ENCODE results near the gene CIZ1.

CIZ1 gene

DNA sequence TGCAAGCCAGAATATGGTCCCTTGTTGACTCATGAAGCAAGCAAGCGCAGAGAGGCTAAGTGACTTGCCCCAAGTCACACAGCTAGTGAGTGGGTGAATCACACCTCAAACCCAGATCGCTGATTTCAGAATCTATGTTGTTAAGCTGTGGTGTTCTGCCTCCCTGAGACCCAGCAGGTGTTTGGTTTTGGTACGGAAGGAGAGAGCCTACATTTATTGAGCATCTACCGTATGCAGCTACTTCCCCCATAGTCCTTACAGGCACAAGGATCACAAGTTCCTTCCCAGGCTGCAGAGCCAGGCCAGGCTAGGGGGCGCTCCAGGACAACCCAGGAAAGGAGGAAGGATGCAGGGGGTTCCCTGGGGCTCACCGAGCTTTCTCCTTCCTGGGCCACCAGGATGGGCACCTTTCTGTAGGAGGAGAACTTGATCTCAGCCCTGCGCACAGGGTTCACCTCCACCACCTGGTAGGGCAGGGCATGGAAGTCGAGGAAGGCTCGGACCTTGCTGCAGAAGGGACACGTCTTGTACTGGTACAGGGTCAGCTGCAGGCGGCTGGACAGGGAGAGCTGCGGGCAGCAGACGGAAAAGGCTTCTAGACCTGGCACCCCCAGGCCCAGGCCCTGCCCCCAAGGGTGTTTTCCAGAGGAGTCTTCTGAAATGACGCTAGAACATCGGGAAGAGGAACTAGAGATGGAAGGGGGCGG is 66.3 kb downstream of the CIZ1 start:
- no peak for DNase-seq (ENCODE audit: low read depth)

DNA sequence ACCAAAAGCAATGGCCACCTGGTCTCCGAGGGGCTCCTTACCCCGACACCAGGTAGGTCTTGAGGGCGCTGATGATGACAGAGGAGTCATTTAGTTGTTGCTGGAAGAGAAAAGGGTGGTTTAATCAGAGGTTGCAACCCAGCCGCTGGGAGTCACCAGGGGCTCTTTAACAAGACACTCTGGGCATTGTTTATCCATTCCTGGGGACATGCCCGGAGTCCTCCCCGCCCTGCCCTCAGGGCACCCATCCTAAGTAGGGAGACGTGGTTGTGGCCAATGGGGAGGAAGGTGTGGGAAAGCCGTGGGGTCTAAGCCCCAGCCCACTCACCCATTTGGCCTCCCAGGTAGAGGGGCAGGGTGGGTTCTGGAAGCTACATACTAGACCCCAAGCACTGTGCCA is 66.9 kb downstream of the CIZ1 start:
- DNase-seq (ENCODE audit: low read depth): no peak

GRCh38 chr9:128123451-128124080 is 67.8 kb downstream of the CIZ1 start:
- no peak for DNase-seq (ENCODE audit: low read depth)

- DNase-seq (ENCODE audit: low read depth): no peak
These were observed 68.6 kb downstream of the CIZ1 start for GRCh38 chr9:128122809-128123175.

GRCh38 chr9:128121924-128122808 is 69.2 kb downstream of the CIZ1 start:
- no peak for DNase-seq (ENCODE audit: low read depth)

- DNase-seq (ENCODE audit: low read depth): no peak
These were observed 69.9 kb downstream of the CIZ1 start for GRCh38 chr9:128121466-128121810.

GRCh38 chr9:128120741-128121465 is 70.5 kb downstream of the CIZ1 start:
- no peak for DNase-seq (ENCODE audit: low read depth)

DNA sequence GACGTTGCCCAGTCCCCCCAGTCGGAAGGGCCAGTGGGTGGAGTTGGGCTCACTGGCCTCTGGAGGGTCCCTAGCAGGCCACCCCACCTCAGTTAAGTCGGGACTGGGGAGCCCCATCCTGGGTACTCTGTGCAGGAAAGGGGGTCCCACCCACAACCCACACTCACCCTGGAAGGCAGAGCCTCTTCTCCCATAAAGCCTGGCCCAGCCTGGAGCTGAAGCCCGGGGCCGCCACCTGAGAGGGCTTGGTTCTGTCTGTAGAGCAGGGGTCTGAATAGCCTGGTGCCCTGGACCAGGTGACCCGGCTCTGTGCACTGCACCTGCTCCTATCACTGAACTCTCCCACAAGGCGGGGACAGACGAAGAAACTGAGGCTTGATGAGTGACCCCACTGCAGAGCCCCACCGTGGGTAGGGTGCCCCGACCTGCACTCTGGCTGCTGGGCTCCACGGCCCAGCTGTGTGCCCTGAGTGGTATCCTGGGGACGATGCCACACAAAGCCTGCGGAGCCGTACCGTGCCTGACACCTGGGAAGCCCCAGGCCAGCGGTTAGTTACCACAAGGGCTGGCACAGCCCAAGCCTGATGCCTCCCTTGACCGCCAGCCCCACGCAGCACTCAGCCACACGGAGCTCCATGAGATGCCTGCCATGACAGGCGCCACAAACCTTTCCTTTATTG is 71.2 kb downstream of the CIZ1 start:
- no peak for DNase-seq (ENCODE audit: low read depth)

DNA sequence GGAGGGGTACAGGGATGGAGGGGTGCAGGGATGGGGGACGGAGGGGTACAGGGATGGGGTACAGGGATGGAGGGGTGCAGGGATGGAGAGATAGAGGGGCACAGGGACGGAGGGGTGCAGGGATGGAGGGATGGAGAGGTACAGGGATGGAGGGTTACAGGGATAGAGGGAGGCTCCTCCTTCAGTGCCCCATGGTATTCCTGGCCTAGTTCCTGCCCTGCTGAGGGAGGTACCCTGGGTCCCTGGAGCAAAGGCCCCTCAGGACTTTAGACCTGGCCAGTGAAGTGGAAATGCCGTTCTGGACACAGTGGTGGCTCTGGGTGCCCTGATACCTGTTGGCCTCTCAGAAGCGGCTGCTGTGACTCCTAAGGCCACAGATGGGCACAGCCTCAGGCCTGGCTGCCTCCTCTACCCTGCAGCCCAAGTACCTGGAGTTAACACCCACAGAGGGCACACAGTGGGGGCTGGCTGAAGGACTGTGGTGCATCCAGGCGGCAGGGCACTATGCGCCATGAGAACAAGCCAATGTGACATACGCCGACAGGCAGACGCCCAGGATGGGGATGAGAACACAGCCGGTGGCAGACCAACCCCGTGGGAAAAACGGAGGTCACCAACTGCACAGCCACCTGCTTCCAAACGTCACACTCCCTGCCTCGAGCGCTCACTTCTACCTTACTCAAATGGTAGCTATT is 72.3 kb downstream of the CIZ1 start:
- DNase-seq (ENCODE audit: low read depth): no peak

- DNase-seq (ENCODE audit: low read depth): no peak
These were observed 72.9 kb downstream of the CIZ1 start for GRCh38 chr9:128118472-128118857.

DNA sequence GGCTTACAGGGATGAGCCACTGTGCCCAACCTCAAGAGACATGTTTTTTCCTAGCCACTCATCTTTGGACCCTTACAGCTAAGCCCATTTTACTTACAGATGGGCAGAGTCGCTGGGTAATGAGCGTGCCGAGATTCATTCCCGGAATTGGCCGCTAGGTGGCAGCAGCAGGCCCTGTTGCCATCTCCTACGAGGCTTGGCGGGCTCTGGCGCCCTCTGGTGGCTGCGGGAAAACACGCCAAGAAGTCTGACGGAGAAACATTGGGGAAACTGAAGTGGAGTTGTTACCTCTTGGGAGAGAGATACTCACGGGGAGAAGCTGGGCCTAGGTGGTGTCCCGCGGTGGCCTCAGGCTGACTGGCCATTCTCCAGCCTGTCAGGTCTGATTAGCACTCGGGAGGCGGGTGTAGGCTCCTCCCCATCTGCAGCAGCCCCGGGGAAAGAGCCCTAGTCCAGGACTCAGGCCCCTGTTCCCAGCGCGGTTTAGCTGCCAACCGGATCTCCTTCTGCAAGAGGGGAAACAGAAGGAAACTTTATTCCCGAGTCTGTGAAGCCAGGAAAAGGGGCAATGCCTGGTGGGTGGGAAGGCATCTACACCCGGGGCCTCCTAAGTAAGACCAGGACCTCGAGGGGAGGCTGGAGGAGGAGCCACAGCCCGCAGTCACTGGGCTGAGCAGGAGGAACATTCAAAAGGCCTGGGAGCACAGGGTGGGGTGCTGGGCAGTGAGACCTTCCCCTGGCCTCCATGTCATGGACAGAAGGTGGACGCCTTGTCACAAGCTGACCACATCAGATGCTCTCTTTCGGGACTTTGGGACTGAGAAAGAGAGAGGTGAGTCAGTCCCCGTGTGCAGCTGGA is 73.5 kb downstream of the CIZ1 start:
- DNase-seq (ENCODE audit: low read depth): peak; percentile 94

- DNase-seq (ENCODE audit: low read depth): no peak
These were observed 75.0 kb downstream of the CIZ1 start for GRCh38 chr9:128116104-128117083.
